Lung (tissue), 12 donors: Measurements from ENCODE around the gene CCDC102A. TPM values are rescaled to one million over a fixed set of nuclear protein-coding genes. Genes with fewer than 3 reads are reported as not detected.

Experiments used
- ATAC-seq: fragments of 200-7000 bp; cut with Tn5 transposase; one replicate; pipeline ENCODE4 v1.9.1; 2020; ENCODE audit warnings: moderate number of reproducible peaks; ENCODE audit not compliant: insufficient read depth, low FRiP score
- DNase-seq, 3 donors: peaks; one replicate each; pipeline ENCODE4 v3.0.0-alpha.2; 2013 to 2017
- H3K27ac ChIP-seq, 2 donors: one replicate each; pipeline ENCODE4 v1.5.1; 2013; ENCODE audit warnings: mild to moderate bottlenecking in 2 of 2, moderate library complexity in 2 of 2, control low read depth in 1 of 2, inconsistent platforms in 1 of 2, low read depth in 1 of 2, low read length in 1 of 2
- H3K27me3 ChIP-seq, 3 donors: one replicate each; pipeline ENCODE4 v1.5.1; 2013; ENCODE audit warnings: low read length in 2 of 3; ENCODE audit not compliant: control insufficient read depth in 3 of 3, insufficient read depth in 3 of 3
- H3K36me3 ChIP-seq, 4 donors: one replicate each; pipeline ENCODE4 v1.5.1; 2013; ENCODE audit warnings: low read length in 4 of 4, mild to moderate bottlenecking in 1 of 4, moderate library complexity in 1 of 4; ENCODE audit not compliant: control insufficient read depth in 4 of 4, insufficient read depth in 4 of 4
- H3K4me1 ChIP-seq, 5 donors: one replicate each; pipeline ENCODE4 v1.5.1; 2013; ENCODE audit warnings: low read length in 5 of 5, mild to moderate bottlenecking in 2 of 5, moderate library complexity in 1 of 5; ENCODE audit not compliant: control insufficient read depth in 5 of 5, insufficient read depth in 5 of 5
- H3K4me3 ChIP-seq: one replicate; pipeline ENCODE4 v1.5.1; 2013; ENCODE audit warnings: mild to moderate bottlenecking, control low read depth, moderate library complexity
- H3K9ac ChIP-seq, 2 donors: one replicate each; pipeline ENCODE4 v1.5.1; 2013; ENCODE audit warnings: low read length in 2 of 2, control low read depth in 1 of 2; ENCODE audit not compliant: insufficient read depth in 1 of 2
- H3K9me3 ChIP-seq, 4 donors: one replicate each; pipeline ENCODE4 v1.5.1; 2013; ENCODE audit warnings: low read length in 3 of 4, mild to moderate bottlenecking in 1 of 4, moderate library complexity in 1 of 4; ENCODE audit not compliant: control insufficient read depth in 4 of 4, insufficient read depth in 3 of 4
- WGBS, 2 donors: extraction: QIAGEN DNeasy Blood & Tissue Kit; methylation state at CpG; one replicate each; pipeline ENCODE4 v1.1.7; 2013; 5-methylcytosine and 5-hydroxymethylcytosine counted together
- polyA plus RNA-seq, 2 donors: library from polyadenylated mRNA; stranded (reverse); fragments of 200-250 nt; gene quantifications; one replicate each; pipeline ENCODE4 v1.2.1, GENCODE V29; 2013
- total RNA-seq, 2 donors: library from RNA; depleted of rRNA in 1 of 2; stranded (reverse); fragments of >200 nt in 1 of 2; gene quantifications; one replicate each; pipeline ENCODE4 v1.2.1, GENCODE V29; 2014 to 2021
- TF ChIP-seq, protein P1 (sequence below): IDR thresholded peaks from 2 replicates; pipeline ENCODE4 v1.5.1; 2012; ENCODE audit warnings: mild to moderate bottlenecking; ENCODE audit errors: control extremely low read depth, extremely low read depth
- donor health status: control.
- donor health status: control.
- donor health status: Bipolar disorder and iron deficiency.
- donor health status: healthy.
- donor health status: DM: yes; HTN: yes; CAD: no.

The CCDC102A gene
- total and polyA plus RNA-seq, 4 donors, result 3.6 to 14.0 (median 6.9) TPM

- no peaks in the 10 kb centered on the region for H3K27me3 ChIP-seq
- 81 to 93% methylated on average over 4 of the region's 4 CpGs for WGBS, 2 donors
- H3K4me3 ChIP-seq, result no peak overlapping the region
- H3K27ac ChIP-seq, result no peak overlapping the region
- ATAC-seq (no peak), DNase-seq (no peak)
- H3K36me3 ChIP-seq, result peaks cover 0 to 10% (median 3%) of the 10 kb centered on the region in 4 donors
- no peak overlapping the region for H3K9ac ChIP-seq
- peaks cover 0 to 9% (median under 1%) of the 10 kb centered on the region in 5 donors for H3K4me1 ChIP-seq
- TF ChIP-seq, protein P1, sequence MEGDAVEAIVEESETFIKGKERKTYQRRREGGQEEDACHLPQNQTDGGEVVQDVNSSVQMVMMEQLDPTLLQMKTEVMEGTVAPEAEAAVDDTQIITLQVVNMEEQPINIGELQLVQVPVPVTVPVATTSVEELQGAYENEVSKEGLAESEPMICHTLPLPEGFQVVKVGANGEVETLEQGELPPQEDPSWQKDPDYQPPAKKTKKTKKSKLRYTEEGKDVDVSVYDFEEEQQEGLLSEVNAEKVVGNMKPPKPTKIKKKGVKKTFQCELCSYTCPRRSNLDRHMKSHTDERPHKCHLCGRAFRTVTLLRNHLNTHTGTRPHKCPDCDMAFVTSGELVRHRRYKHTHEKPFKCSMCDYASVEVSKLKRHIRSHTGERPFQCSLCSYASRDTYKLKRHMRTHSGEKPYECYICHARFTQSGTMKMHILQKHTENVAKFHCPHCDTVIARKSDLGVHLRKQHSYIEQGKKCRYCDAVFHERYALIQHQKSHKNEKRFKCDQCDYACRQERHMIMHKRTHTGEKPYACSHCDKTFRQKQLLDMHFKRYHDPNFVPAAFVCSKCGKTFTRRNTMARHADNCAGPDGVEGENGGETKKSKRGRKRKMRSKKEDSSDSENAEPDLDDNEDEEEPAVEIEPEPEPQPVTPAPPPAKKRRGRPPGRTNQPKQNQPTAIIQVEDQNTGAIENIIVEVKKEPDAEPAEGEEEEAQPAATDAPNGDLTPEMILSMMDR, result no peak
- H3K9me3 ChIP-seq, result no peaks in the 10 kb centered on the region
Observed at GRCh38 chr16:57527027-57527426, 9.3 kb downstream of the CCDC102A start.

DNA sequence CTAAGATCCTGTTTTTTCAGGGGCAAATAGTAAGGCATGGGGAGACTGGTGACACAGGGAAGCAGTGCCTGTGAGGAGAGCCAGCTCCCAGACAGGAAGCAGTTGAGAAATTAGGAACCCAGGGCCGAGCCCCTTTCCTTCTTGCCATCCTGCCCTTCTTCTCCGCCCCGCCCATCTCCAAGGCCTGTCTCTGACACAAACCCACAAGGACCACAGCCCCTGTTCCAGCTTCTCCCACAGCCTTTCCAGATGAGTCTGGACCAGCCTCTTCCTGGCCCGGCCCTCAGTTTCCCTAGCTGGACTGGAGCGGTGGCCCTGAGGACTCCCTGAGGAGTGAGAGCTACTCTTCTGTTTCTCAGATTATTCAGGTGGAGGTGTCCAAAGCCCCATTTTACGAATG is 9.9 kb downstream of the CCDC102A start:
- H3K27ac ChIP-seq, result no peak overlapping the region
- DNase-seq, result no peak

DNA sequence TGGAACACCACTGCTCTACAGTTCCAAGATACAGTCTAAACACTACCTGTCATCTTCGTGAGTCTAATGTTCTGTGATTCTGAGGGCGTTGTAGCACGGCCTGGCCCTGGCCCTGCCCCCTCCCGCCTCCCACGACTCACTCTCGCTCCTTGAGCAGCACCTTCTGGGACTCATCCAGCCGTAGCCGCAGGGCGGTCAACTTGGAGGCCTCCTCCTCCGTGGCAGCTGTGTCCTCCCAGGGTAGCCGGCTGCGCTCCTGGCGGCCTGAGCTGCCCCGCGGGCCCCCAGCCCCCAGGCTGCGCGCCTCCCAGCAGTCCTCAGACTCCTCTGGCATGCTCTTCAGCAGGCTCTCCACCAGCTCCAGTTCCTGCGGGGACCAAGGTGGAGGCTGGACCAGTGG is 10.6 kb downstream of the CCDC102A start:
- Histone ChIP-seq H3K27ac (no peak overlapping the region), H3K4me3 (no peak overlapping the region), H3K36me3 (peaks cover 0 to 10% (median 3%) of the 10 kb centered on the region in 4 donors), H3K4me1 (peaks cover 0 to 9% (median 0%) of the 10 kb centered on the region in 5 donors), H3K27me3 (no peaks in the 10 kb centered on the region), H3K9me3 (no peaks in the 10 kb centered on the region), H3K9ac (no peak overlapping the region)
- TF ChIP-seq, protein P1, result no peak
- no peak for DNase-seq
- WGBS, 2 donors, result 80 to 91% methylated on average over 18 of the region's 18 CpGs
- no peak for ATAC-seq

More for the DNA sequence above, 9.9 kb downstream of the CCDC102A start:
- TF ChIP-seq, protein P1, result no peak
- Histone ChIP-seq H3K9ac (no peak overlapping the region), H3K36me3 (peaks cover 0 to 10% (median 3%) of the 10 kb centered on the region in 4 donors), H3K9me3 (no peaks in the 10 kb centered on the region), H3K4me3 (no peak overlapping the region), H3K4me1 (peaks cover 0 to 9% (median 0%) of the 10 kb centered on the region in 5 donors), H3K27me3 (no peaks in the 10 kb centered on the region)
- 44 to 80% methylated on average over 6 of the region's 6 CpGs for WGBS, 2 donors
- ATAC-seq, result no peak

DNA sequence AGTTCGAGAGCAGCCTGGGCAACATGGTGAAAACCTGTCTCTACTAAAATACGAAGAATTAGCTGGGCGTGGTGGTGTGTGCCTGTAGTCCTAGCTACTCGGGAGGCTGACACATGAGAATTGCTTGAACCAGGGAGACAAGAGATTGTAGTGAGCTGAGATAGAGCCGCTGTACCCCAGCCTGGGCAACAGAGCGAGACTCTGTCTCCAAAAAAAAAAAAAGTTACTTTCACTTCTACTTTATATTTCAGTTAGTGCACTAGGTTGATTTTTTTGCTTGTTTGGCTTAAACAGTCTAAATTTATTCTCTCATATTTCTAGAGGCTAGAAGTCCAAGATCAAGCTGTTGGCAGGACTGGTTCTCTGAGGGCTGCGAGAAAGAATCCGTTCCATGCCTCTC is 13.4 kb downstream of the CCDC102A start:
- no peak for DNase-seq
- H3K4me1 ChIP-seq, result no peaks in the 10 kb centered on the region
- no peak overlapping the region for H3K4me3 ChIP-seq
- no peak overlapping the region for H3K27ac ChIP-seq
- no peak for ATAC-seq
- no peaks in the 10 kb centered on the region for H3K27me3 ChIP-seq
- WGBS, 2 donors, result 89 to 94% methylated on average over 8 of the region's 8 CpGs
- no peak overlapping the region for H3K9ac ChIP-seq
- H3K9me3 ChIP-seq, result no peaks in the 10 kb centered on the region
- TF ChIP-seq, protein P1, result no peak
- H3K36me3 ChIP-seq, result peaks cover 0 to 14% (median 8%) of the 10 kb centered on the region in 4 donors
